CD4-positive, alpha-beta T cell treated with Interleukin-2 at 100 ng/mL for 4 hours (primary cell): ENCODE data around the gene PIGK.
"Not testable (repeated sequence)": the region's sequence is repeated elsewhere in the genome, so short reads cannot be mapped to it uniquely, and the experiment has no call there.

ENCODE experiments used
- DNase-seq: peaks from one replicate; pipeline ENCODE4 v3.0.0-alpha.2; 2020; ENCODE audit warnings: low spot score

Gene PIGK

DNA sequence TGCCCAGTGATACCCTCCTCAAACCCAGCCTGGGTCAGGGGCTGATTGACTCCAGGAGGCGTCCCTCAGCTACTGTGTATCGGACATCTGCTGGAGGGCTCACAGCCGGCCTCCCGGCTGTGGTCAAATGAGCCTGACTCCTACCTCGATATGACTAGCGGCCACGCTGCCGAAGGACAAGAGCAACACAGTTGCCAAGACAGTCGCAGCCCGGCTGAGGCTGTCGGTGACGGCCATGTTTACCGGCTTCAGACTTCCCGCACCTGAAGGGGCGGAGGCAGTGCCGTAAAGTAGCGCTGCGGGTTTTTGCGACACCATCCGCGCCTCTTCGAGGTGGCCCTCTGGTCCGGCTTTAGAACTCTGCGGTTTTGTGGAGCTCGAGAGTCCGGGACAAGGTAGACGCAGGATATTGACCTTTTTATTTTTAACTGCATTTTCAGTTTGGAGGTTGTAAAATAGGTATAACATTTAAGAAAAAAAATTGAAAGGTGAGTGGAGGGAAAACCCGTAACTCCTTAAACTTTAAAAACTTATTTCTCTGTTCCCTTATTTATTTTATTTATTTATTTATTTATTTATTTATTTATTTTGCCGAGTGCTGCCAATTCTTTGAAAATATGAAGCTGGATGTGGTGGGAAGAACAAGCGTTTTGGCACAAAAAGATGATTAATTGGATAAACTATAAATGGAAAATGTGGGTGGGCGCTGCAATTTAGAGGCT, at the start of gene PIGK:
TSS of gene PIGK (minus strand) at position 265 of the 722 bp plus-strand sequence. CDS start at position 237, 28 bp downstream.
- peak; percentile 90 for DNase-seq

DNA sequence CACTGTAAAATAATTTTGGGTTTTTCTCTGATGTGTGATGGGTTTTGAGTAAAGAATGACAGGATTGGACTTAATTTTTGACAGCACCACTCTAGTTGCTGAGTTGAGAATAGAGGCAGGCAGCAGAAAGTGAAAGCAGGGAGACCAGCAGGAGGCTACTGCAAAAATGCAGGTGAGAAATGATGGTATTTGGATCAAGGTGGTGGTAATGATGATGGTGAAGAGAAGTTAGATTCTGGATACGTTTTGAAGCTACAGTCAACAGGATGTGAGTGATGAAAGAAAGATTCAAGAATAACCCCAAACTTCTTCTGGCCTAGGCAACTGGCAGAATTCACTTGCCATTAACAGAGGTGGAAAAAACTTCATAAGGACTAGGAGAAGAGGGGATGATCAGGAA, 47.8 kb upstream of the PIGK start:
- no peak for DNase-seq

DNA sequence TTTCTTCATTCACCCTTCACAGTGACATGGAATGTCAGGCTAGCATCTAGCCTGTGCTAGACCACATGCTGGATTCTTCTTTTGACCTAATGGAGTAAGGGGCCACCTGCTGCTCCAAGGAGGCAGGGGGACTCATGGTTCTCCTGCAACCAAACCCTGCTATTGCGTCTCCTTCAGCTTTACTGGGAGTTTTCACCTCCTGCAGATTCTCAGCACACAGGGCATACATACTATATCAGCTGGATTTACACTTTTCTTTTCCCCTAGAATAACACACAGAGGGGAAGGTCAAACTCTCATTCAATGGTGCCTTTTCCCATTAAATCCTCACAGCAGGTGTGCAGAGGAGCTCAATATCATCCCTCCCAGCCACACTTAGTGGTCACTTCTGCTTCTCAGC, 46.0 kb upstream of the PIGK start:
- DNase-seq, result no peak

DNA sequence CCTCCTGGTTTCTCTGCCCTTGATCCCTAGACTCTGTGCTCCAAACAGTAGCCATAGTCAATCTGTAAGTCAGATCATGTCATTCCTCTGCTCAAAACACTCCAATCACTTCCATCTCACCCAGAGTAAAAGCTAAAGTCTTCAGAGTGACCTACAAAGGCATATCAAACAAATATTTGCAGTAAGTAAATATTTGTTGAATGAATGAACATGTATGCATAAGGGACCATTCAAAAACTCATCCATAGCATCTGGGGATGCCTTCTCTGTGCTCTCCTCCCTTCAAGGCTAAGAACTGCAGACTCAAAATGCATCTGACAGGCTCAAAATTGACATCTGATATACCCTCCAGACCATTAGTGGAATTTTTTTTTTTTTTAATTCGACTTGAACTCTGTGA, 44.5 kb upstream of the PIGK start:
- DNase-seq, result no peak

DNA sequence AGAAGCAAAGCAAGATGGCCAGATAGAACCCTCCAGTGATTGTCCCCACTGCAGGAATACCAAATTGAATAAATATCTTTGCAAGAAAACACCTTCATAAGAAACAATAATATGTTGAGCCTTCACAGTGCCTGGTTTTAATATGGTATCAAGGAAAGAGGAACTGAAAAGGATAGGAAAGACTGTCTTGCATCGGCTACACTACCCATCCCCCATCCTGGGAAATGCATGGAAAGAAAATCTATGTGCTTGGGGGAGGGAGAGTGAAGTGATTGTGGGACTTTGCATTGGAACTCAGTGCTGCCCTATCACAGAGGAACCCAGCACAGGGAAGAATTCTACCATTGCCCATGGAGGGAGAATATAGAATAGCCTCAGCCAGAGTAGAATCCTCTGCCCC, 34.0 kb upstream of the PIGK start:
- DNase-seq, result no peak

DNA sequence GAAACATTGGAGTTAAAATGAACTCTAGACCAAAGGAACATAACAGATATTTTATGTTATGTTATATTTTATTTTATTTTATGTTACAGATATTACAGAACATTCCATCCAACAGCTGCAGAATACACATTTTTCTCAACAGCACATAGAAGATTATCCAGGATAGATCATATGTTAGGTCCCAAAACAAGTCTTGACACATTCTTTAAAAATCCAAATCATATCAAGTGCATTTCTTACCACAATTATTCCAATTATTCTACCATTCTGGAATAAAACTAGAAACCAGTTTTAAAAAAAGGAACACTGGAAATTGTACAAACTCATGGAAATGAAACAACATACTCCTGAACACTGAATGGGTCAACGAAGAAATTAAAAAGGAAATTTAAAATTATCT, 30.9 kb upstream of the PIGK start:
- no peak for DNase-seq

DNA sequence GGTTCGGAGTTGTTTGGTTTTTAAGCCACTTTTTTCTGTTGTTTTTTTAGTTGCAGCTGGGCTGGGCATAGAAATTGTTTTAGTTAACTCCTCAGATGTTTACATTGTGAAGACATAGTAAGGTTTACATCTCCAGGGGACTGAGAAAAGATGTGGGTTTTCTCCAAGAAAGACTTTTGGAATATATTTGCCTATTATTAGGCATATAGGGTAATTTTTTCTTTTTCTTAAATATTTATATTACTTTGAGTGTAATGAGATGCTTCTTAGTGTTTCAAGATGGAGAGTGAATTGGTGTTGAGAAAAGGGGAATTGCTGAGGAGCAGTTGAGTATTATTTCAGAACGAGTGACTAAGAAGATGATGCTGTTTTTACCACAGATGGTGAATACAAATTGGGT, 26.6 kb upstream of the PIGK start:
- DNase-seq, result no peak

DNA sequence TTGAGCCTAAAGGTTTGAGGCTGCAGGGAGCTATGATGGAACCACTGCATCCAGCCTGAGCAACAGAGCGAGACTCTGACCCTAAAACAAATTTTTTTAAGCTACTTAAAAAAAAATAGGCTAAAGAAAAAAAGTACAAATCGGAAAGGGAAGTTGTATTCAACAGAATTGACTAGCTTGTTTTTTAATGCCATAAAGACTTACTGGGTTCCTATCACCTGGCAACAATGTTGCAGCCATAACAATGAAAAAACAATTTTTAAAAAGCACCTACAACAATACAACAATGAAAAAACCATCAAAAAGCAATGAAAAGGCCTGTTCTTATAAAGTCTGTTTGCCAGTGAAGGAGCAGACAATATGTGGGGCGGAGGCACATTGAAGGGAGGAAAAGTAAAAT, 20.1 kb upstream of the PIGK start:
- no peak for DNase-seq

DNA sequence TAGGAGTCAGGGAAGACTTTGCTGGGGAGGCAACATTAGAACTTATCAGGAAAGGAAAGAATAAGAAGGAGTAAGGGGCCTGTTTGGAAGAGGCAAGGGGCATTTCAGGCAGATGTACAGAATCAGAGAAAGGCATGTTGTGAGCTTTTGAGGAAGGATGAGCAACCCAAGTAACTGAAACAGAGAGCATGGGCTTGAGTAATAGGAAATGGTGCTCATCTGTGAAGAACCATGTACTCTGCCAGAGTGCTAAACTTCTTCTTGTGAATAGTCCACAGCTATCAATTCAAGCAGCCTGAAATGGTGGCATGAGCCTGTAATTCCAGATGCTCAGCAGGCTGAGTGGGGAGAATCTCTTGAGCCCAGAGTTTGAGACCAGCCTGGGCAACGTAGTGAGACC, 19.2 kb upstream of the PIGK start:
- no peak for DNase-seq

DNA sequence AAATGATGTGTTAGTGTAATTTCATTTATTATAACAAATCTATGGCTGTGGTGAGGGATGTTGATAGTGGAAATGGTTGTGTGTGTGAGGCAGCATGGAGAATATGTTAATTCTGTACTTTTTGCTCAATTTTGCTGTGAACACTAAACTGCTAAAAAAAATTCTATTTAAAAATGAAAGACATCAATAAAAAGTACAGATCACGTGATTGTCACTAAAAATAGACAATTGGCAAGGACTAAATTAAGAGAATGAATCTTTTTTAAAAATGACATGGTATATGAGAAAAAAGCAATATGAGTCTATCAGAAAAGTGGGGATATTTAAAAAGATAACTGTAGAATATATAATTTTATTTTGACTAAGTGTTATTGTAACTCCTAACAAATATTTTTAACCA, 15.7 kb upstream of the PIGK start:
- DNase-seq, result no peak

DNA sequence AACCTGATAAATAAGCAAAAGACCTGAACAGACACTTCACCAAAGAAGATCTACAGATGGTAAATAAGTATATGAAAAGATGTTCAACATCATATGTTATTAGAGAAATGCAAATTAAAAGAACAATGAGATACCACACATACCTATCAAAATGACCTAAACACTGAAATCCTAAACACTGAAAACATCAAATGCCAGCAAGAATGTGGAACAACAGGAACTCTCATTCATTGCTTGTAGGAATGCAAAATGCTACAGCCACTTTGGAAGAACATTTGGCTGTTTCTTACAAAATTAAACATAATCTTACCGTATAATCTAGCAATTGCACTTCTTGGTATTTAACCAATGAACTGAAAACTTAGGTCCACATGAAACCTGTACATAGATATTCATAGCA, 14.9 kb upstream of the PIGK start:
- DNase-seq, result no peak

DNA sequence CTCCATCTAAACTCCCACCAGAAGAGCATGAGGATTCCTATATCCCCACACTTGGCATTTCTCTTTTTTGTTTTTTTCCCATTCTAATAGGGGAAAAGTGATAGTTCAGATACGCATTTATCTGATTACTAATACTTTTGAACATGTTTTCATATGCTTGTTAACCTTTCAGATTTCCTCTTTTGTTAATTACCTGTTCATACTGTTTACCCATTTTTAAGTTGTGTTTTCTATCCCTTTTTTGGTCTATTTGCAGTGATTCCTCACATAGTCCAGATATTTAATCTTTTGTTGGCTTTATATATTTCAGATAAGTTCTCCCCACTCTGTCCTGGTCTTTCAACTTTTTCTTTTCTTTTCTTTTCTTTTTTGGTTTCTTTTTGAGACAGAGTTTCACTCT, 13.6 kb upstream of the PIGK start:
- DNase-seq, result no peak

DNA sequence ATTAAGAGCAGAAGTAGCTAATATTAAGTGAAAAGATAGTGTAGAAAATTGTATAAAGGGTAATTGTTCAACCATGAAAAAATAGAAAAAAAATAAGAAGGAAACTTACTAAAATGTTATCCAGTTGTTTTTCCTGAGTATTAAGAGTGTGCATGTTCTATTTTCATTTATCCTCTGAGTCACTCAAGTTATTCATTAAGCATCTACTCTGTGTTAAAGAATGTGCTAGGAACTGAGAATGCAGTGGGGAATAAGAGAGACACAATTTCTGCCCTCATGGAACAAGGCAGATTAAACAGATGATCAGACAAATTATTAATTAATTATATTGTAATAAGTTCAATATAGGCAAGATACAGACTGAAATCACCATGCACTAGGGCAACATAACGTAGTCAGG, 10.8 kb upstream of the PIGK start:
- DNase-seq, result no peak

DNA sequence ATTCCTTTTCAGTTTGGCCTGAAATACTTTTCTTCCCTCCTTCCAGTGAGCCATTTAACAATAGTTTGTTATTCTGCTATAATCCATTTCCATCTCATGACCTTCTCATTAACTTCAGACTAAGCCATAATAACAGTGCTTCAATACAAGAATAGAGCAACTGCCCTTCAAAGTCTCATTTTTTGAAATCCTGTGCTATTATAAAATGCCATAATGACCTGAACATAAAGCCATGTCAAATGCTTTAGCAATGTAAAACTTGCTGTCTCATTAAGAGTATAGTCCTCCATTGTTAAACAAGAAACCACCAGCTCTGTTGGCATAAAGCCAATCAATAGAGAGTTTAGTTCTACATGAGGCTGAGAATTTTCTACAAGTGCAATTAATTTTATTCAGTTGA, 9.6 kb upstream of the PIGK start:
- DNase-seq, result no peak

DNA sequence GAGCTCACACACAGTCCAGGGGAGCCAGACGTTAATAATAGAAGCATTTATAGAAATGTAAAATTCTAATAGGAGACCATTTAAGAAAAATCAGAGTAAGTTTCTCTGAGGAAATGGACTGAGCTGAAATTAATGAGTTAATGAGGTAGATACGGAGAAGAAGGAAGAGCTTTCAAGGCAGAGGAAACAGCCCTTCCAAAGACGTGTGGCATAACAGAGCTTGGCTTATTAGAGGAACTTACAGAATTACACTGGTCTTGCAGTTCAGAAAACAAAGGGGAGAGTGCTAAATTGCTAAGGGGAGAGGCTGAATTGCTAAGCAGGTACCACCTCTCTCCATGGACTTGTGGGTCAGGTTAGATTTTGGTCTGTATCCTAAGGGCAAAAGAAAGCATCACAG, 8.2 kb upstream of the PIGK start:
- no peak for DNase-seq

DNA sequence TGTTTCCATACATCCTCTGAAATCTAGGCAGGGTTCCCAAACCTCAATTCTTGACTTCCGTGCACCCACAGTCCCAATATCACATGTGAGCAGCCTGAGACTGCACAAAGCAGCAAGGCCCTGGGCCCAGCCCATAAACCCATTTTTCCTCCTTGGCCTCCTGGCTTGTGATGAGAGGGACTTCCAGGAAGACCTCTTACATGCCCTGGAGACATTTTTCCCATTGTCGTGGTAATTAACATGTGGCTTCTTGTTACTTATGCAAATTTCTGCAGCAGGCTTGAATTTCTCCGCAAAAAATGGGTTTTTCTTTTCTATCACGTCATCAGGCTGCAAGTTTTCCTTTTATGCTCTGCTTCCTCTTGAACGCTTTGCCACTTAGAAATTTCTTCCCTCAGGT, 3.3 kb upstream of the PIGK start:
- no peak for DNase-seq

DNA sequence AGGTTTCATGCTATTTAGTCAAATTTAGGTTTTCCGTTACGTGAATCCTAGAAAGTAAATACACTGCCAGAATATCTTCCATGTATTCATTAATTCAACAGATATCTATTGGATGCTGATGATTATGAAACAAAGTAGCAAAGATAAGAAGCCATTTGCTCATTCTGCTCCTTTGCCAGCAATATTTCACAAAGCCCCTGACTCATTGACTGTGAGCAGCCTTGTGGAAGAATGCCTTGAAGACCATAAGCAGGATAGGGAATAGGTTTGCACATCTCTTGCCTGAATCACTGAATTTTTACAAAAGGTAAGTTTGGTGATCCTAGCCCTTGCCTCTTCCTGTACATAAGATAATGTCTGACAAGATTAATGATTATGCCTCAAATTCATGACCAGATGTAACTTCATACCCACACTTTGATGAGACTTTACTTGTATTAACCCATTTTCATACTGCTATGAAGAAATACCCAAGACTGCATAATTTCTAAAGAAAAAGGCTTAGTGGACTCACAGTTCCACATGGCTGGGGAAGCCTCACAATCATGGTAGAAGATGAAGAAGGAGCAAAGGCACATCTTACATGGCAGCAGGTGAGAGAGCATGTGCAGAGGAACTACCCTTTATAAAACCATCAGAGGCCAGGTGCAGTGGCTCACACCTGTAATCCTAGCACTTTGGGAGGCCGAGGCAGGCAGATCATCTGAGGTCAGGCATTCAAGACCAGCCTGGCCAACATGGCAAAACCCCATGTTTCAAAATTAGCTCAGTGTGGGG, 1.6 kb upstream of the PIGK start:
- no peak for DNase-seq

DNA sequence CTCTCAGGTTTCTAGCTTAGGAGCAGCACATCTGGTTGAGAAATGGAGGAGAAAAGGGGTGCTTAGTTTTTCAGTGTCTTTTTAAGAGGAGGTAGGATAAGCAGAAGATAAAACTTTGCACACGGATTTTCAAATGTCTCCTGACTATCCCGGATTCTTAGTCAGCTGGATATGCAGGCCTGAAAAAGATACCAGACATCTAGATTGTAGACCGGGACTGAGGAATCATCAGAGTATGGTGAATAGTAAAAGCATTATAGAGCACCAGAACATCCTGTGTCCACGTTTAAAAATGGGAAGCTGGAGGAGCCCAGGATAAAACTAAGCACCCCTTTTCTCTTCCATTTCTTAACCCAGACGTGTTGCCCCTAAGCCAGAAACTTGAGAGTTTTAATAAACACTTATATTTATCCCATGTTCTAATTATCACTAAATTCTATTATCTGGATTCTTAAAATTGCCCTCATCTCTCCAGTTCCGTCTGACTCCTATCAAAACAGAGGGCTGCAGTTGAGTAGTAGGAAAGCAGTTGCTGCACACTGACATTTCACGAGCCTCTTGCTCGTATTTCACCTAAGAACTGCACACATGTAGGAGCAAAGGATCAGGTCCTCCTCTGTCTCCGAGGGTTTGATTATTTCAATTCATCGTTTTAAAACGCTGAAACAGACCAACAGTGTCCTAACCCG, 609 bp downstream of the PIGK start:
- peak; percentile 13 for DNase-seq

DNA sequence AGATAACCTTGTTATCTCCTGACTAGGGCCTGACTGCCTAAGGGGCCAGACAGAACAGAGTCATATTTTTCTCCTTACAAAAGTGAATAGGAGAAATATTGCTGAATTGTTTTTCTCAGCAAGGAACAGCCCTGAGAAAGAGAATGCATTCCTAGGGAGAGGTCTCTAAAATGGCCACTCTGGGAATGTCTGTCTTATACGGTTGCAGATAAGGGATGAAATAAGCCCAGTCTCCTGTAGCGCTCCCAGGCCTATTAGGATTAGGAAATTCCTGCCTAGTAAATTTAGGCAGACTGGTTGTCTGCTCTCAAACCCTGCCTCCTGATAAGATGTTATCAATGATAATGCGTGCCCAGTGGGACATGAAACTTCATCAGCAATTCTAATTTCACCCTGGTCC, 15.2 kb downstream of the PIGK start:
- not testable (repeated sequence) for DNase-seq

DNA sequence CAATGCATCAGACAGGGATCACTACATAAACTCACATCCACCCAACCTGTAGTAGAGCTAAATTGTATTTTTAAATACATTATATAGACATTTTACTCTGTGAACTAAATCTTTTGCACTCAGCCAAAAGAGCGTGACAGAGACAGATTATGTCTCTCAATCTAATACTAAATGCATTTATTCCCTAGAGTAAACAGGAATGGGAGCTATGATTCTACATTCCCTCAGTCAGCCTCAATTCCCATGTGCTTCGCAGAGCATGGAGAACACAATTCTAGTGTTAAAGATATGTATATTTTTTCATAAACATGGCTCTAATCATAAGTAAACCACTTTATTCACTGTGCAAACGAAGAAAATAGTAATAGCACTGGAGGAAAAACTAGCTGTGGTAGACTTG, 16.5 kb downstream of the PIGK start:
- DNase-seq, result no peak

DNA sequence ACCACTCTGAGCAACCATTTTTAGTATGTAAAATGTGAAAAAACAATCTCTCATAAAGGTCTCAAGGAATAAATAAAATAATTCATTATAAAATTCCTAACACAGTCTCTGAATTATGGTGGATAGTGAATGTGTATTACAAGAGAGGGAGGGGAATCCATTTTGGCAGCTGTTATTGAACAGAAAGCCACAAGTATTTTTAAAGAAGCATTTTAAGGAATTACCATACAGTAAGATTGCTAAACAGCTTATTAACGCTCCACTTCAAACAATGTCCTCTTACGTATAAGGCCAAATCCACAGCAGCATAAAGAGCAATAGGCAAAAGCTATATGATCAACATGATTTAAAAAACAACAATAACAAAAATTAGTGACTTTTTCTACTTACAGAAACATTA, 18.4 kb downstream of the PIGK start:
- DNase-seq, result no peak

DNA sequence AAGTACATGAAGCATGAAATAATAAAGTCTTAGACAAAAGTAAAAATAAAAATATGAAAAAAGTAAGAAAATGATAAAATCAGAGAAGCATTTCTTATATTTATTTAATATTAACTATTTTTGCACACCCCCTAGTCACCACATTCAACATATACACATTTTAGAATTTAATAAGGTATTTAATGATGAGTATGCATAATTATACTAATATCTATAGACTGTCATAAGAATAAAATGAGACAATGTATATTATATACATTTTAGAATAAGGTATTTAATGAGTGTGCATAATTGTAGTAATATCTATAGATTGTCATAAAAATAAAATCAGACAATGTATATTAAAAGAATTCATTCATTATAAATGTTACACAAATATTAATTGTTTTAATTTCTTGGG, 18.9 kb downstream of the PIGK start:
- DNase-seq, result no peak

DNA sequence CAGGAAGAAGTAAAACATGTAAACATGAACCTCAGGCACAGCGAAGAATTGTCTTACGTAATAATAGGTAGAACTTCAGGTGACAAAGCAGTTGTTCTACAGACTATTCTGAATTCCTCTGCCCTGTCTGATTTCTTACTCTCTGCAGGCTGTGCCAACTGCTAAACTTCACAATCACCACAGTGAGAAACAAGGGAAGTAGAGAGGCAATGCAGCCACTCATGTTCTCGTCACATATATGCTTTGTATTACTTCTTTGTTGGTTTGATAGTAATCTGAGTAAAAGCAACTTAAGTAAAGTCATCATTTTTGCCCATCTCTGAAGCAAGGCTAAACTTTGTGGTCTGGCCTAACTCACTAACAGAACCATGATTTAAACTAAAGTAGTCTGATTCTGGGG, 21.9 kb downstream of the PIGK start:
- no peak for DNase-seq
